GM13976 (cell line): ENCODE data around the gene PLCL2.
"Not testable (repeated sequence)": the region's sequence is repeated elsewhere in the genome, so short reads cannot be mapped to it uniquely, and the experiment has no call there.

ENCODE experiments used
- DNase-seq: peaks from one replicate; pipeline ENCODE4 v3.0.0; 2012; ENCODE audit warnings: low spot score
- CTCF ChIP-seq: IDR thresholded peaks from 2 replicates; pipeline ENCODE4 v1.5.1; 2012; ENCODE audit warnings: borderline replicate concordance, mild to moderate bottlenecking; ENCODE audit not compliant: insufficient read depth; ENCODE audit errors: extremely low read depth, missing control alignments, control extremely low read depth
- in situ Hi-C: fragments of 300-500 bp; cut with MboI; formaldehyde crosslinking; loops from one replicate; pipeline ENCODE4 v1.12.0; 2022; ENCODE audit warnings: low sequenced_read_pairs, mixed read lengths, inconsistent platforms; ENCODE audit not compliant: unreplicated experiment

PLCL2 gene

GRCh38 chr3:17103579-17103978 lies 218.8 kb downstream of the PLCL2 start:
- DNase-seq = no peak
- no peak for TF ChIP-seq CTCF
- in situ Hi-C loops = no loop called here

- DNase-seq, in situ Hi-C loops: not testable (repeated sequence)
Measured at GRCh38 chr3:17106801-17107200, 222.0 kb downstream of the PLCL2 start.

- in situ Hi-C loops = no loop called here
- TF ChIP-seq CTCF = no peak
Measured at GRCh38 chr3:17110660-17111396, 226.1 kb downstream of the PLCL2 start.

GRCh38 chr3:17111586-17111985 lies 226.8 kb downstream of the PLCL2 start:
- in situ Hi-C loops = no loop called here
- TF ChIP-seq CTCF = no peak
- DNase-seq = no peak

More at GRCh38 chr3:17110660-17111396, 226.1 kb downstream of the PLCL2 start:
- DNase-seq = no peak

GRCh38 chr3:17115186-17115585 lies 230.4 kb downstream of the PLCL2 start:
- in situ Hi-C loops = no loop called here
- no peak for DNase-seq

GRCh38 chr3:17116007-17116600 lies 231.3 kb downstream of the PLCL2 start:
- DNase-seq = no peak

More at GRCh38 chr3:17115186-17115585, 230.4 kb downstream of the PLCL2 start:
- no peak for TF ChIP-seq CTCF

More at GRCh38 chr3:17116007-17116600, 231.3 kb downstream of the PLCL2 start:
- in situ Hi-C loops = no loop called here
- TF ChIP-seq CTCF = no peak
